Right atrium auricular region (tissue), 2 donors: ENCODE data around the gene PVR. TPM values are rescaled to one million over a fixed set of nuclear protein-coding genes. Genes with fewer than 3 reads are reported as not detected.
A peak's percentile ranks its signal among the peaks of the same experiment; 100 is the strongest.

Source experiments
- DNase-seq: peaks from one replicate; pipeline ENCODE4 v3.0.0-alpha.2; 2019; ENCODE audit warnings: low spot score
- H3K27ac ChIP-seq, 2 donors: fragments of 200-600 bp; sonication (generic); 1 replicate in 1 of 2; 2 replicates in 1 of 2; pipeline ENCODE4 v1.5.1; 2016 to 2019
- H3K27me3 ChIP-seq, 2 donors: fragments of 200-600 bp; sonication (generic); one replicate each; pipeline versions ENCODE4 v1.5.1 to v1.6.0; 2017 to 2019
- H3K36me3 ChIP-seq: fragments of 200-600 bp; sonication (generic); one replicate; pipeline ENCODE4 v1.5.1; 2016
- H3K4me1 ChIP-seq, 2 donors: fragments of 200-600 bp; sonication (generic); one replicate each; pipeline versions ENCODE4 v1.5.1 to v1.6.0; 2017 to 2019
- H3K4me3 ChIP-seq, 2 donors: fragments of 200-600 bp; sonication (generic); 1 replicate in 1 of 2; 2 replicates in 1 of 2; pipeline ENCODE4 v1.5.1; 2017 to 2019; ENCODE audit warnings: mild to moderate bottlenecking in 1 of 2, moderate library complexity in 1 of 2
- H3K9me3 ChIP-seq, 2 donors: fragments of 200-600 bp; sonication (generic); one replicate each; pipeline ENCODE4 v1.5.1; 2019
- CTCF ChIP-seq, 2 donors: fragments of 200-600 bp; sonication (generic); IDR thresholded peaks; one replicate each; pipeline ENCODE4 v1.5.1; 2019; ENCODE audit warnings: antibody characterized with exemption in 2 of 2
- total RNA-seq, 2 donors: library from RNA; depleted of rRNA; stranded (reverse); fragments of >200 nt; gene quantifications; one replicate each; pipeline ENCODE4 v1.1.0, GENCODE V29; 2016

PVR gene
- total RNA-seq, result 100 to 1,000 TPM in 1 of 2 donors, 10 to 100 TPM in 1; 72.4 to 104 TPM

GRCh38 chr19:44643605-44644401, at the start of gene PVR:
Gene PVR (plus strand): TSS chr19:44643910. CDS start chr19:44644097, 187 bp downstream.
- no peak for TF ChIP-seq CTCF (IDR thresholded peaks at IDR 0.05)
- H3K4me1 ChIP-seq, result peaks cover 0 to 46% of the 10 kb centered on the region in 2 donors
- no peaks in the 10 kb centered on the region for H3K27me3 ChIP-seq
- DNase-seq, result peak; percentile 68
- peak within 1 kb of the TSS; percentile 88 to 92 for H3K27ac ChIP-seq
- no peaks in the 10 kb centered on the region for H3K9me3 ChIP-seq
- peaks cover 9% of the 10 kb centered on the region for H3K36me3 ChIP-seq
- H3K4me3 ChIP-seq, result peak within 1 kb of the TSS; percentile 69 to 86

- H3K27ac ChIP-seq, result no peak overlapping the region
- no peak for TF ChIP-seq CTCF (IDR thresholded peaks at IDR 0.05)
- peaks cover 0 to 6% of the 10 kb centered on the region in 2 donors for H3K9me3 ChIP-seq
- peaks cover 0 to 9% of the 10 kb centered on the region in 2 donors for H3K4me1 ChIP-seq
- no peaks in the 10 kb centered on the region for H3K36me3 ChIP-seq
- H3K27me3 ChIP-seq, result no peaks in the 10 kb centered on the region
- no peak overlapping the region for H3K4me3 ChIP-seq
- no peak for DNase-seq
Measured at GRCh38 chr19:44596428-44597130, 47.1 kb upstream of the PVR start.

- TF ChIP-seq CTCF (IDR thresholded peaks at IDR 0.05), result no peak
- Histone ChIP-seq H3K36me3 (no peaks in the 10 kb centered on the region), H3K27me3 (no peaks in the 10 kb centered on the region), H3K9me3 (peaks cover 0 to 6% of the 10 kb centered on the region in 2 donors), H3K4me1 (peaks cover 0 to 9% of the 10 kb centered on the region in 2 donors), H3K27ac (no peak overlapping the region), H3K4me3 (no peak overlapping the region)
- DNase-seq, result no peak
Measured at GRCh38 chr19:44597131-44597491, 46.6 kb upstream of the PVR start.

DNA sequence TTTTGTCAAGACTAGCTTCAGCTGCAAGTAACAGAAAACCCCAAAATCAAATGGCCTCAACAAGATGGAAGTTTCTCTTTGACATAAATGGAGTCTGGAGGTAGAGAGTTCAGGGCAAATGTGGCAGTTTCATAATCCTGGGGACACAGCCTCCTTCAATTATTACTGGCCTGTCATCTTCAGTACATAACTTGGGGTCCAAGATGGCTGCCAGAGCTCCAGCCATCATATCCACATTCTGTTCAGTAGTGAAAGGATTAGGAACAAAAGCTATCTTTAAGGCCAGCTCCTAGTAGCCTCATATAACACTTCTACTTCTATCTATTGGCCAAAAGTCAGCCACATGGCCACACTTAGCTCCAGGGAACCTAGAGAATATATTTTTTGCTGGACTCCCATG, 45.4 kb upstream of the PVR start:
- H3K4me1 ChIP-seq, result peaks cover 0 to 4% of the 10 kb centered on the region in 2 donors
- no peak overlapping the region for H3K27ac ChIP-seq
- no peak overlapping the region for H3K4me3 ChIP-seq
- H3K36me3 ChIP-seq, result no peaks in the 10 kb centered on the region
- TF ChIP-seq CTCF (IDR thresholded peaks at IDR 0.05), result no peak
- no peak for DNase-seq
- H3K27me3 ChIP-seq, result no peaks in the 10 kb centered on the region
- H3K9me3 ChIP-seq, result peaks cover 0 to 6% of the 10 kb centered on the region in 2 donors

GRCh38 chr19:44598880-44599279, 44.8 kb upstream of the PVR start:
- Histone ChIP-seq H3K9me3 (peaks cover 0 to 6% of the 10 kb centered on the region in 2 donors), H3K4me1 (peaks cover 0 to 9% of the 10 kb centered on the region in 2 donors), H3K27ac (no peak overlapping the region), H3K4me3 (no peak overlapping the region), H3K36me3 (no peaks in the 10 kb centered on the region), H3K27me3 (no peaks in the 10 kb centered on the region)
- no peak for DNase-seq
- TF ChIP-seq CTCF (IDR thresholded peaks at IDR 0.05), result no peak
